ENCODE results near the gene TRERF1.

TRERF1 gene

DNA sequence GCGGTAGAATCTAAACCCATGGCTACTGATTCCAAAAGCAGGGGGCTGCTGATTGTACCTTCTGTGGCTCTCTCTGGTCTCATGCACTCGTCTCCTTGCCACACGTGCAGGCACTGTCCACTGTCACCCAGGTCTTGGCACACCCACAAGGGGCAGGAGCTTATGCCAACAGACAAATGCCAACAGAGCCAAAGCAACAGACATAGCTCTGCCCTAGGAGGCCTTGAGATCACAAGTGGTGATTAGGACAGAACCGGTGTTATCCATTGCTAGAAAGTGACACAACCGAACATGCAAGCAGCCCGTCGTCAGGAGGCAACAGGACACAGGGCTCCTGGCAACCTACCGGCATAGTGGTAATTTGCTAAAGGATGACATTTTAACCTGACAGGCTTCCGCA lies 197.2 kb downstream of the TRERF1 start (continued):
- no peak for TF ChIP-seq ZNF266 (tag by site-specific recombination; IDR thresholded peaks at IDR 0.05; ENCODE audit: low read depth)

DNA sequence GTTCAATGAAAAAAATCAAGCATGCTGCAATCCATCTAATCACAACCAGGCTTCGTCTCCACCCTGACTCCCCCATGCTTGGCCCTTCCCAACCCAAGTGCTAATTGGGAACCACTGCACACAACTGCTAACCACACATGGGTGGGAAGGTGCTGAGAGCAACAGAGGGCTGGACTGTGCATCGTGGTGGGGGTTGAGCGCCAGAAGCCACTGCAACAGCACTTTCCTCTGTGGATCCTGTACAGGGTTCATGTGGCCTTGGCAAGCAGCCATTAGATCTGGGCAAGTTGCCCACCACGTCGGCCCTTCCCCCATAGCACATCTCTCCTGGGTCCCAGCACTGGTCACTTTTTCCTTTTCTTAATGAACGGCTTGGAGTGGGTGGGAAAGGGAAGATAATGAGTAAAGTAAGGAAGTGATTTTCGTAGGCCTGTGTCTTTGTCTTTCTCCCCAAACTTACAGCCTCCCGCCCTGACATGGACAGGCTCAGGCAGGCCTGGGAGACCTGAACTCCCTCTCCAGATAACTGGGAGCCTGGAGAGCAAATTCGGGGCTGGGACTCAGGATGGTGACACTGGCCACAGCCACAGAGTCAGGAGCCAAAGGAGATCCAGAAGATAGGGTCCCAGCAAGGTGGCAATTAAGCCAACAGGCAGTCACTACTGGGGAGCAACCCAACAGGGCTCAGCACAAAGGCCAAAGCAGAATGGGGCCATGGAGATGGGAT lies 199.7 kb downstream of the TRERF1 start:
- peaks cover 0 to 17% of the 10 kb centered on the region in 2 experiments; a peak in 1 of 3 replicates for H3K36me3 ChIP-seq (ENCODE audit: control insufficient read depth in 2 of 2, insufficient read depth in 1 of 2, low read length in 2 of 2)
- ChIA-PET CTCF (interaction anchor here (1.1 to 1.8 kb wide), 3 partner anchors 280 to 295 kb away, joined by 3 to 8 read pairs (median 4); no protein-coding TSS in a partner anchor), POLR2A (no interaction called here)
- no peak overlapping the region for H3K27ac ChIP-seq (ENCODE audit: extremely low read depth, low read depth, low read length)
- H3K4me3 ChIP-seq (ENCODE audit: low read depth, low read length), result no peak overlapping the region
- peaks cover 10% of the 10 kb centered on the region for H3K4me1 ChIP-seq (ENCODE audit: control insufficient read depth, insufficient read depth, low read length)
- no peaks in the 10 kb centered on the region for H3K9me3 ChIP-seq (ENCODE audit: control insufficient read depth, insufficient read depth, low read depth, low read length)
- TF ChIP-seq, protein P1, sequence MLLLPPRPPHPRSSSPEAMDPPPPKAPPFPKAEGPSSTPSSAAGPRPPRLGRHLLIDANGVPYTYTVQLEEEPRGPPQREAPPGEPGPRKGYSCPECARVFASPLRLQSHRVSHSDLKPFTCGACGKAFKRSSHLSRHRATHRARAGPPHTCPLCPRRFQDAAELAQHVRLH (tag by site-specific recombination; IDR thresholded peaks at IDR 0.05), result no peak
- peak; percentile 81 for TF ChIP-seq ZFHX2 (tag by site-specific recombination; conservative IDR thresholded peaks at IDR 0.05)
- TF ChIP-seq OSR2 (tag by site-specific recombination; IDR thresholded peaks at IDR 0.05), result 0 out of 2 replicates have a peak, but pooled peaks have one; percentile 17
- TF ChIP-seq ZNF791 (tag by site-specific recombination; IDR thresholded peaks at IDR 0.05), result no peak
- TF ChIP-seq, protein P2, sequence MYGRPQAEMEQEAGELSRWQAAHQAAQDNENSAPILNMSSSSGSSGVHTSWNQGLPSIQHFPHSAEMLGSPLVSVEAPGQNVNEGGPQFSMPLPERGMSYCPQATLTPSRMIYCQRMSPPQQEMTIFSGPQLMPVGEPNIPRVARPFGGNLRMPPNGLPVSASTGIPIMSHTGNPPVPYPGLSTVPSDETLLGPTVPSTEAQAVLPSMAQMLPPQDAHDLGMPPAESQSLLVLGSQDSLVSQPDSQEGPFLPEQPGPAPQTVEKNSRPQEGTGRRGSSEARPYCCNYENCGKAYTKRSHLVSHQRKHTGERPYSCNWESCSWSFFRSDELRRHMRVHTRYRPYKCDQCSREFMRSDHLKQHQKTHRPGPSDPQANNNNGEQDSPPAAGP (tag by site-specific recombination; IDR thresholded peaks at IDR 0.05), result 0 out of 2 replicates have a peak, but pooled peaks have one; percentile 31
- no peak for TF ChIP-seq ZNF513 (tag by site-specific recombination; IDR thresholded peaks at IDR 0.05)
- peak; percentile 44; the same call in 1 of the 2 replicates for TF ChIP-seq ZFP69B (tag by site-specific recombination; IDR thresholded peaks at IDR 0.05)
- TF ChIP-seq TSHZ1 (tag by site-specific recombination; IDR thresholded peaks at IDR 0.05; ENCODE audit: borderline replicate concordance), result no peak
- no peak for TF ChIP-seq ZNF248 (tag by site-specific recombination; IDR thresholded peaks at IDR 0.05)
- TF ChIP-seq SCRT2 (tag by site-specific recombination; IDR thresholded peaks at IDR 0.05), result 0 out of 2 replicates have a peak, but pooled peaks have one; percentile 45
- TF ChIP-seq PATZ1 (tag by site-specific recombination; IDR thresholded peaks at IDR 0.05), result 0 out of 2 replicates have a peak, but pooled peaks have one; percentile 34
- peak; percentile 77 for TF ChIP-seq EGR2 (tag by site-specific recombination; IDR thresholded peaks at IDR 0.05; ENCODE audit: low read depth)
- peak; percentile 40; the same call in 1 of the 2 replicates for TF ChIP-seq ZIC2 (tag by site-specific recombination; IDR thresholded peaks at IDR 0.05)
- TF ChIP-seq, protein P3, sequence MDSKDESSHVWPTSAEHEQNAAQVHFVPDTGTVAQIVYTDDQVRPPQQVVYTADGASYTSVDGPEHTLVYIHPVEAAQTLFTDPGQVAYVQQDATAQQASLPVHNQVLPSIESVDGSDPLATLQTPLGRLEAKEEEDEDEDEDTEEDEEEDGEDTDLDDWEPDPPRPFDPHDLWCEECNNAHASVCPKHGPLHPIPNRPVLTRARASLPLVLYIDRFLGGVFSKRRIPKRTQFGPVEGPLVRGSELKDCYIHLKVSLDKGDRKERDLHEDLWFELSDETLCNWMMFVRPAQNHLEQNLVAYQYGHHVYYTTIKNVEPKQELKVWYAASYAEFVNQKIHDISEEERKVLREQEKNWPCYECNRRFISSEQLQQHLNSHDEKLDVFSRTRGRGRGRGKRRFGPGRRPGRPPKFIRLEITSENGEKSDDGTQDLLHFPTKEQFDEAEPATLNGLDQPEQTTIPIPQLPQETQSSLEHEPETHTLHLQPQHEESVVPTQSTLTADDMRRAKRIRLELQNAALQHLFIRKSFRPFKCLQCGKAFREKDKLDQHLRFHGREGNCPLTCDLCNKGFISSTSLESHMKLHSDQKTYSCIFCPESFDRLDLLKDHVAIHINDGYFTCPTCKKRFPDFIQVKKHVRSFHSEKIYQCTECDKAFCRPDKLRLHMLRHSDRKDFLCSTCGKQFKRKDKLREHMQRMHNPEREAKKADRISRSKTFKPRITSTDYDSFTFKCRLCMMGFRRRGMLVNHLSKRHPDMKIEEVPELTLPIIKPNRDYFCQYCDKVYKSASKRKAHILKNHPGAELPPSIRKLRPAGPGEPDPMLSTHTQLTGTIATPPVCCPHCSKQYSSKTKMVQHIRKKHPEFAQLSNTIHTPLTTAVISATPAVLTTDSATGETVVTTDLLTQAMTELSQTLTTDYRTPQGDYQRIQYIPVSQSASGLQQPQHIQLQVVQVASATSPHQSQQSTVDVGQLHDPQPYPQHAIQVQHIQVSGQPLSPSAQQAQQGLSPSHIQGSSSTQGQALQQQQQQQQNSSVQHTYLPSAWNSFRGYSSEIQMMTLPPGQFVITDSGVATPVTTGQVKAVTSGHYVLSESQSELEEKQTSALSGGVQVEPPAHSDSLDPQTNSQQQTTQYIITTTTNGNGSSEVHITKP (tag by site-specific recombination; IDR thresholded peaks at IDR 0.05), result peak; percentile 90
- no peak for TF ChIP-seq MEIS1 (CRISPR knock-in tag; IDR thresholded peaks at IDR 0.05; ENCODE audit: borderline replicate concordance)
- TF ChIP-seq ZNF398 (tag by site-specific recombination; IDR thresholded peaks at IDR 0.05), result peak; percentile 67
- TF ChIP-seq, protein P4, sequence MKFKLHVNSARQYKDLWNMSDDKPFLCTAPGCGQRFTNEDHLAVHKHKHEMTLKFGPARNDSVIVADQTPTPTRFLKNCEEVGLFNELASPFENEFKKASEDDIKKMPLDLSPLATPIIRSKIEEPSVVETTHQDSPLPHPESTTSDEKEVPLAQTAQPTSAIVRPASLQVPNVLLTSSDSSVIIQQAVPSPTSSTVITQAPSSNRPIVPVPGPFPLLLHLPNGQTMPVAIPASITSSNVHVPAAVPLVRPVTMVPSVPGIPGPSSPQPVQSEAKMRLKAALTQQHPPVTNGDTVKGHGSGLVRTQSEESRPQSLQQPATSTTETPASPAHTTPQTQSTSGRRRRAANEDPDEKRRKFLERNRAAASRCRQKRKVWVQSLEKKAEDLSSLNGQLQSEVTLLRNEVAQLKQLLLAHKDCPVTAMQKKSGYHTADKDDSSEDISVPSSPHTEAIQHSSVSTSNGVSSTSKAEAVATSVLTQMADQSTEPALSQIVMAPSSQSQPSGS (tag by site-specific recombination; IDR thresholded peaks at IDR 0.05; ENCODE audit: low read depth), result no peak
